Skeletal muscle satellite cell (primary cell): ENCODE data around the gene NAALADL2.

Experiments used
- H3K27me3 ChIP-seq: 2 replicates; pipeline ENCODE4 v1.7.0; 2013; ENCODE audit warnings: low read length; ENCODE audit not compliant: control insufficient read depth, insufficient read depth
- H3K36me3 ChIP-seq: 2 replicates; pipeline ENCODE4 v1.7.0; 2013; ENCODE audit warnings: mild to moderate bottlenecking, control low read depth, low read length; ENCODE audit not compliant: insufficient read depth
- H3K4me1 ChIP-seq: 2 replicates; pipeline ENCODE4 v1.7.0; 2013; ENCODE audit warnings: low read length; ENCODE audit not compliant: control insufficient read depth, insufficient read depth
- H3K4me2 ChIP-seq: 2 replicates; pipeline ENCODE4 v1.7.0; 2013; ENCODE audit warnings: mild to moderate bottlenecking, low read length
- H3K4me3 ChIP-seq: 2 replicates; pipeline ENCODE4 v1.7.0; 2013; ENCODE audit warnings: low read length
- H3K9ac ChIP-seq: 2 replicates; pipeline ENCODE4 v1.7.0; 2013; ENCODE audit warnings: mild to moderate bottlenecking, low read depth, low read length, moderate library complexity
- H3K9me3 ChIP-seq: replicated peaks from 2 replicates; pipeline ENCODE4 v1.7.0; 2013; ENCODE audit warnings: mild to moderate bottlenecking, control low read depth, low read length

Gene NAALADL2

GRCh38 chr3:175301741-175302140 is 442.6 kb downstream of the NAALADL2 start:
- Histone ChIP-seq H3K36me3 (no peaks in the 10 kb centered on the region), H3K9ac (no peak overlapping the region), H3K9me3 (no peaks in the 10 kb centered on the region), H3K4me2 (no peak overlapping the region), H3K27me3 (no peaks in the 10 kb centered on the region), H3K4me1 (no peaks in the 10 kb centered on the region), H3K4me3 (no peak overlapping the region)

- Histone ChIP-seq H3K9me3 (no peaks in the 10 kb centered on the region), H3K4me2 (no peak overlapping the region), H3K27me3 (no peaks in the 10 kb centered on the region), H3K4me1 (peaks cover 5% of the 10 kb centered on the region), H3K4me3 (no peak overlapping the region), H3K36me3 (no peaks in the 10 kb centered on the region), H3K9ac (no peak overlapping the region)
These were observed 445.3 kb downstream of the NAALADL2 start for GRCh38 chr3:175304404-175304803.

GRCh38 chr3:175307642-175308041 is 448.5 kb downstream of the NAALADL2 start:
- Histone ChIP-seq H3K9me3 (no peaks in the 10 kb centered on the region), H3K9ac (no peak overlapping the region), H3K4me3 (no peak overlapping the region), H3K36me3 (no peaks in the 10 kb centered on the region), H3K27me3 (no peaks in the 10 kb centered on the region), H3K4me2 (no peak overlapping the region), H3K4me1 (peaks cover 10% of the 10 kb centered on the region)

- Histone ChIP-seq H3K4me2 (no peak overlapping the region), H3K4me3 (no peak overlapping the region), H3K36me3 (no peaks in the 10 kb centered on the region), H3K9ac (no peak overlapping the region), H3K4me1 (peaks cover 10% of the 10 kb centered on the region), H3K9me3 (no peaks in the 10 kb centered on the region), H3K27me3 (no peaks in the 10 kb centered on the region)
These were observed 449.0 kb downstream of the NAALADL2 start for GRCh38 chr3:175308097-175308496.

- peaks cover 10% of the 10 kb centered on the region for H3K4me1 ChIP-seq
- H3K36me3 ChIP-seq, result no peaks in the 10 kb centered on the region
- no peak overlapping the region for H3K4me2 ChIP-seq
- H3K27me3 ChIP-seq, result no peaks in the 10 kb centered on the region
- H3K4me3 ChIP-seq, result no peak overlapping the region
- no peaks in the 10 kb centered on the region for H3K9me3 ChIP-seq
- no peak overlapping the region for H3K9ac ChIP-seq
These were observed 450.9 kb downstream of the NAALADL2 start for GRCh38 chr3:175310046-175310445.

- H3K4me1 ChIP-seq, result peaks cover 10% of the 10 kb centered on the region
- H3K27me3 ChIP-seq, result no peaks in the 10 kb centered on the region
- no peak overlapping the region for H3K4me3 ChIP-seq
- no peaks in the 10 kb centered on the region for H3K9me3 ChIP-seq
- no peak overlapping the region for H3K4me2 ChIP-seq
- no peaks in the 10 kb centered on the region for H3K36me3 ChIP-seq
- no peak overlapping the region for H3K9ac ChIP-seq
These were observed 452.3 kb downstream of the NAALADL2 start for GRCh38 chr3:175311404-175311803.

- Histone ChIP-seq H3K36me3 (no peaks in the 10 kb centered on the region), H3K9ac (no peak overlapping the region), H3K27me3 (no peaks in the 10 kb centered on the region), H3K4me2 (no peak overlapping the region), H3K4me3 (no peak overlapping the region), H3K4me1 (peaks cover 10% of the 10 kb centered on the region), H3K9me3 (no peaks in the 10 kb centered on the region)
These were observed 452.8 kb downstream of the NAALADL2 start for GRCh38 chr3:175311946-175312345.

GRCh38 chr3:175312791-175313190 is 453.7 kb downstream of the NAALADL2 start:
- Histone ChIP-seq H3K36me3 (no peaks in the 10 kb centered on the region), H3K9ac (no peak overlapping the region), H3K4me3 (no peak overlapping the region), H3K4me2 (no peak overlapping the region), H3K9me3 (no peaks in the 10 kb centered on the region), H3K27me3 (no peaks in the 10 kb centered on the region), H3K4me1 (peaks cover 7% of the 10 kb centered on the region)

- no peaks in the 10 kb centered on the region for H3K27me3 ChIP-seq
These were observed 457.7 kb downstream of the NAALADL2 start for GRCh38 chr3:175316799-175317198.

GRCh38 chr3:175325440-175325839 is 466.3 kb downstream of the NAALADL2 start:
- Histone ChIP-seq H3K4me3 (no peak overlapping the region), H3K4me1 (no peaks in the 10 kb centered on the region), H3K9ac (no peak overlapping the region), H3K4me2 (no peak overlapping the region), H3K36me3 (no peaks in the 10 kb centered on the region), H3K27me3 (no peaks in the 10 kb centered on the region), H3K9me3 (no peaks in the 10 kb centered on the region)

More at GRCh38 chr3:175316799-175317198, 457.7 kb downstream of the NAALADL2 start:
- Histone ChIP-seq H3K4me2 (no peak overlapping the region), H3K4me3 (no peak overlapping the region), H3K9me3 (no peaks in the 10 kb centered on the region), H3K4me1 (no peaks in the 10 kb centered on the region), H3K36me3 (no peaks in the 10 kb centered on the region), H3K9ac (no peak overlapping the region)

GRCh38 chr3:175326041-175326440 is 466.9 kb downstream of the NAALADL2 start:
- no peak overlapping the region for H3K4me3 ChIP-seq
- no peaks in the 10 kb centered on the region for H3K9me3 ChIP-seq
- no peak overlapping the region for H3K4me2 ChIP-seq
- no peak overlapping the region for H3K9ac ChIP-seq
- H3K27me3 ChIP-seq, result no peaks in the 10 kb centered on the region
- no peaks in the 10 kb centered on the region for H3K4me1 ChIP-seq
- no peaks in the 10 kb centered on the region for H3K36me3 ChIP-seq

GRCh38 chr3:175329373-175329772 is 470.2 kb downstream of the NAALADL2 start:
- H3K4me3 ChIP-seq, result no peak overlapping the region
- H3K9me3 ChIP-seq, result no peaks in the 10 kb centered on the region
- H3K27me3 ChIP-seq, result no peaks in the 10 kb centered on the region
- H3K4me2 ChIP-seq, result no peak overlapping the region
- H3K4me1 ChIP-seq, result no peaks in the 10 kb centered on the region
- no peak overlapping the region for H3K9ac ChIP-seq
- H3K36me3 ChIP-seq, result no peaks in the 10 kb centered on the region
